GM13977 (cell line): ENCODE results near the gene ZNF362.

Experiments
- DNase-seq: peaks from one replicate; pipeline ENCODE4 v3.0.0; 2012; ENCODE audit warnings: low spot score
- in situ Hi-C: fragments of 300-500 bp; cut with MboI; formaldehyde crosslinking; loops from one replicate; pipeline ENCODE4 v1.12.0; 2022; ENCODE audit warnings: low sequenced_read_pairs, low pct_unique_long_range_greater_than_20kb, mixed read lengths, inconsistent platforms; ENCODE audit not compliant: unreplicated experiment
- TF ChIP-seq, protein P1 (sequence below): IDR thresholded peaks from 2 replicates; pipeline ENCODE4 v1.5.1; 2012; ENCODE audit warnings: mild to moderate bottlenecking, control low read depth; ENCODE audit not compliant: insufficient read depth; ENCODE audit errors: extremely low read depth, missing control alignments

Gene ZNF362

DNA sequence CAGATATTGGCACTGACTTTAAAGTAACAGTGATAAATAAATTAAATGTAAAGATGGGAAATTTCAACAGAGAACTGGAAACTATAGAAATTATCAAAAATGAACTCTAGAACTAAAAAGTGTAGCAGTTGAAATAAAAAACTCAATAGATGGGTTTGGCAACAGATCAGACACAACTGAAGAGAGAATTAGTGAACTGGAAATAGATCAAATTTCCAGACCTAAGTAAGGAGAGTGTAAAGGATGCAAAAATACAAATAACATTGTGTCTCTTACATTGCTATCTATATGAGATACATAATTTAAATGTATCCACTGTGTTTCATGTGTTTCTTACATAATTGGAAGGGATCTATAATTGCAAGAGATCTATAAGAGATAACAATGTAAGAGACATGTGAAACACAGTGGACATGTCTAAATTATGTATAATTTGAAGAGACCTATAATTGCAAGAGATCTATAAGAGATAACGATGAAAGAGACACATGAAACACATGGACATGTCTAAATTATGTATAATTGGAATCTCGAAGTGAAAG is 32.1 kb upstream of the ZNF362 start:
- in situ Hi-C loops = no loop called here
- TF ChIP-seq, protein P1, sequence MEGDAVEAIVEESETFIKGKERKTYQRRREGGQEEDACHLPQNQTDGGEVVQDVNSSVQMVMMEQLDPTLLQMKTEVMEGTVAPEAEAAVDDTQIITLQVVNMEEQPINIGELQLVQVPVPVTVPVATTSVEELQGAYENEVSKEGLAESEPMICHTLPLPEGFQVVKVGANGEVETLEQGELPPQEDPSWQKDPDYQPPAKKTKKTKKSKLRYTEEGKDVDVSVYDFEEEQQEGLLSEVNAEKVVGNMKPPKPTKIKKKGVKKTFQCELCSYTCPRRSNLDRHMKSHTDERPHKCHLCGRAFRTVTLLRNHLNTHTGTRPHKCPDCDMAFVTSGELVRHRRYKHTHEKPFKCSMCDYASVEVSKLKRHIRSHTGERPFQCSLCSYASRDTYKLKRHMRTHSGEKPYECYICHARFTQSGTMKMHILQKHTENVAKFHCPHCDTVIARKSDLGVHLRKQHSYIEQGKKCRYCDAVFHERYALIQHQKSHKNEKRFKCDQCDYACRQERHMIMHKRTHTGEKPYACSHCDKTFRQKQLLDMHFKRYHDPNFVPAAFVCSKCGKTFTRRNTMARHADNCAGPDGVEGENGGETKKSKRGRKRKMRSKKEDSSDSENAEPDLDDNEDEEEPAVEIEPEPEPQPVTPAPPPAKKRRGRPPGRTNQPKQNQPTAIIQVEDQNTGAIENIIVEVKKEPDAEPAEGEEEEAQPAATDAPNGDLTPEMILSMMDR = no peak
- DNase-seq = no peak

DNA sequence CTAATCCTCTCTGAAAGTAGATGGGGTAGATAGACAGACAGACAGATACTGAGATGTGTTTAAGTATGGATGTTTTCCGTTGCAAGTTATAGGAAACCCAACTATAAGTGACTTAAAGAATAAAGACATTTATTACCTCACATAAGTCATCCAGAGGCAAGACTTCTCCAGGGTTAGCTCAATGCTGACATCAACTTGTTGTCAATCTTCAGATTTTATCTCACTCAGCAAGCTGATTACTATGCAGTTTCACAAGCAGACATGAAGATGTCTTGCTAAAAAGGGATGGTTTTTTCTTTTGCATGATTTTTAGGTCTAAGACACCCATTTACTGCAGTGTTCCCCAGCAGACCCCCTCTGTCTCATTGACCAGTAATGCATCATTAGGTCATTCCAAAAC is 30.7 kb upstream of the ZNF362 start:
- in situ Hi-C loops = no loop called here
- TF ChIP-seq, protein P1 = no peak
- no peak for DNase-seq

DNA sequence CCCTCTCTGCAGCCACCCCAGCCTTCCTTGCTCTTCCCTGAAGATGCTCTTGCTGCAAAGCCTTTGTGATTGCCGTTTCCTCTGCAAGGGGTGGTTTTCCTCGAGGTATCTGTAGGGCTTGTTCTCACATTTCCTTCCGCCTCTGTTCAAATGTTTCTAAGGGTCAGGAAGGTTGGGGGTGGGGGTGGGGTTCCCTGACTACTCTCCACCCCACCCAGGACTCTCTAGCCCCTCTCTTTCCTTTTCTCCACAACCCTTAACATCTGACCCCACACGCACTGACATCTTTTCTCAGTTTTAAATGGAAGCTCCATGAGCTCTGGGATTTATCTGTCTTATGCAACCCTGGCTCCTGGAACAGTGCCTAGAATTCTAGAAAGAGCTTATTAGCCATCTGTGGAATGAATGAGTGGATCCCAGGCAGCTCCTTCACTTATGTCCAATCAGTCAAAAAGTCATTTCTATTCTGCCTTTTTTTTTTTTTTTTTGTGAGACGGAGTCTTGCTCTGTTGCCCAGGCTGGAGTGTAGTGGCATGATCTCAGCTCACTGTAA is 27.3 kb upstream of the ZNF362 start:
- TF ChIP-seq, protein P1 = no peak
- in situ Hi-C loops = no loop called here
- DNase-seq = no peak

DNA sequence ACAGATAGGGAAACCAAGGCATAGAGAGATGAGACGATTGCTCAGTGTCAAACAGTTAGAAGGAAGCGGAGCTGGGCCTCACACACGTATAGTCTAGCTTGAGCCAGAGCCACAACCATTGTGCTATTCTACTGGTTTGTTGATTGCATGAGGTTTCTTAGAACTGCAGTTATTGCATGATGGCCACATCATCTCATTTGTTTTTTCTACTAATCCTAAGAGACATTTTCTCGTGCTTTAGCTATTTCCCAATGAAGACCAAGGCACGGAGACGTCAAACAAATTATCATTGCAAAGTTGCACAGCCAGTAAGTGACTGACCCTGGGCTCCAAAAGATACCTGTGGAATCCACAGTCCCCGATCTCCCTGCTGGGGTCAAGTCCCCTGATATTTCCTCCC is 25.1 kb upstream of the ZNF362 start:
- in situ Hi-C loops = no loop called here
- TF ChIP-seq, protein P1 = no peak
- DNase-seq = no peak

DNA sequence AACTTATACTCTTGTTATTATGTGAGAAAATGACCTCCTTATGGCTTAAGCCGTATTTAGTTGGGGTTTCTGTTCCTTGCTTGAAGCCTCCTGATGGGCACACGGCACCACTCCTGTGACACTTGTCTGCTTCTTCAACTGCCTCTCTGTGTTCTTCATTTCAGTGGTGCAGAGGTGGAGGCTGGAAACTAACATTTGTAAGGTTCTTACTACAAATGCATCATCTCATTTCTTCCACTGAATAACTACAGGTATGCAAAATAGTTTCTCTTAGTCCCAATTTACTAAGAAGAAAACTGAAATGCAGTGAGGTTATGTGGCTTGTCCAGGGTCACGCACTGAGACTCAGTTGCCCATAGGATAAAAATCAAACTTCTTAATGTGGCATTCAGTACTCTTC is 23.6 kb upstream of the ZNF362 start:
- DNase-seq = no peak
- in situ Hi-C loops = no loop called here

DNA sequence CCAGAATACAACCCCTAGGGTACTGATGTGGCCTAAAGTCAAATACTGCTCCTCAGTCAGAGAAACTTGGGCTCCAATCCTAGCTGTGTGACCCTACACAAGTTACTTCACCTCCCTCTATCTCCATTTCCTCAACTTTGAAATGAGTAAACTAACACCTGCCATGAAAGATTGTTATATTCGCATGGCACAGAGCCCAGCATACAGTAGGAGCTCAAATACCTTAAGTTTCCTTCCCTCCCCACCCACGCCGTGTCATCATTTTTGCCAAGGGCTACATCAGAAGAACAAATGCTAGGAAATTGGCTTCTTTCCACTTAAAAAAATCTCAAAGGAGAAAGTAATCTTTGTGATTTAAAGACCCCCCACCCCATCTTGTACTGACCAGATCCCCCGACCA is 22.2 kb upstream of the ZNF362 start:
- in situ Hi-C loops = no loop called here
- TF ChIP-seq, protein P1 = no peak
- DNase-seq = no peak

More for the DNA sequence above, 23.6 kb upstream of the ZNF362 start:
- TF ChIP-seq, protein P1 = no peak
